NCI-H2107 (cell line): Measurements from ENCODE around the gene TUSC2.

Experiments
- DNase-seq: peaks from one replicate; lab custom pipeline; 2025; lab: John Stamatoyannopoulos, UW

TUSC2 gene

GRCh38 chr3:50334339-50335075 is 6.5 kb upstream of the TUSC2 start:
- DNase-seq: no peak

- no peak for DNase-seq
Measured at GRCh38 chr3:50333744-50334328, 5.8 kb upstream of the TUSC2 start.

- no peak for DNase-seq
Measured at GRCh38 chr3:50331364-50331907, 3.4 kb upstream of the TUSC2 start.

- DNase-seq: no peak
Measured at GRCh38 chr3:50330330-50330729, 2.3 kb upstream of the TUSC2 start.

GRCh38 chr3:50327129-50327528 is 894 bp downstream of the TUSC2 start:
- DNase-seq: no peak

- DNase-seq: no peak
Measured at GRCh38 chr3:50326182-50326541, 1.9 kb downstream of the TUSC2 start.

- no peak for DNase-seq
Measured at GRCh38 chr3:50325497-50326181, 2.4 kb downstream of the TUSC2 start.

- no peak for DNase-seq
Measured at GRCh38 chr3:50325113-50325480, 2.9 kb downstream of the TUSC2 start.

GRCh38 chr3:50324351-50325112 is 3.5 kb downstream of the TUSC2 start:
- DNase-seq: no peak

GRCh38 chr3:50323614-50324199 is 4.3 kb downstream of the TUSC2 start:
- DNase-seq: no peak

GRCh38 chr3:50323092-50323600 is 4.9 kb downstream of the TUSC2 start:
- DNase-seq: no peak

- no peak for DNase-seq
Measured at GRCh38 chr3:50322386-50323091, 5.5 kb downstream of the TUSC2 start, which contains the start of gene HYAL2. Gene HYAL2, minus strand, starts transcription at chr3:50322745. Its CDS starts 2,256 bp downstream, at chr3:50320489.

GRCh38 chr3:50322115-50322385 is 6.0 kb downstream of the TUSC2 start:
- DNase-seq: no peak

GRCh38 chr3:50321336-50322114 is 6.5 kb downstream of the TUSC2 start:
- DNase-seq: peak; percentile 51

GRCh38 chr3:50320853-50321335 is 7.1 kb downstream of the TUSC2 start:
- no peak for DNase-seq

- no peak for DNase-seq
Measured at GRCh38 chr3:50319894-50320625, 8.0 kb downstream of the TUSC2 start.

- no peak for DNase-seq
Measured at GRCh38 chr3:50319181-50319893, 8.7 kb downstream of the TUSC2 start.

GRCh38 chr3:50318615-50319014 is 9.4 kb downstream of the TUSC2 start:
- DNase-seq: no peak

- DNase-seq: no peak
Measured at GRCh38 chr3:50318163-50318562, 9.9 kb downstream of the TUSC2 start.
